GM10248 (cell line): ENCODE measurements around the gene MAN2A1.

Source experiments
- CTCF ChIA-PET: fragments of 300-600 bp; sonication (Branson Sonifier 250); formaldehyde crosslinking; extraction: SDS; loops from one replicate; lab custom pipeline; 2021; ENCODE audit warnings: antibody characterized with exemption; lab: Yijun Ruan, JAX
- POLR2A ChIA-PET: fragments of 350-650 bp; sonication (Branson Sonifier 250); formaldehyde crosslinking; extraction: SDS; loops from one replicate; lab custom pipeline; 2020; ENCODE audit warnings: antibody characterized with exemption; lab: Yijun Ruan, JAX
- DNase-seq: peaks from one replicate; pipeline ENCODE4 v3.0.0; 2012; ENCODE audit errors: extremely low spot score
- CTCF ChIP-seq: IDR thresholded peaks from 2 replicates; pipeline ENCODE4 v1.5.1; 2012; ENCODE audit warnings: mild to moderate bottlenecking, low read depth; ENCODE audit errors: extremely low read depth, missing control alignments, control extremely low read depth

MAN2A1 gene

GRCh38 chr5:109739741-109740728 is 50.3 kb downstream of the MAN2A1 start:
- DNase-seq: peak; percentile 11
- ChIA-PET CTCF (interaction anchor here (1.0 kb wide), 1 partner anchor 45 kb away, joined by 3 read pairs; no protein-coding TSS in a partner anchor), POLR2A (no interaction called here)
- TF ChIP-seq CTCF: no peak

GRCh38 chr5:109740966-109741365 is 51.2 kb downstream of the MAN2A1 start:
- no peak for DNase-seq
- CTCF ChIA-PET: interaction anchor here (1.0 to 1.5 kb wide), 4 partner anchors 11 to 75 kb away, joined by 3 to 4 read pairs (median 3); no protein-coding TSS in a partner anchor
- POLR2A ChIA-PET: no interaction called here
- no peak for TF ChIP-seq CTCF

- DNase-seq: no peak
- ChIA-PET POLR2A (no interaction called here), CTCF (interaction anchor here (1.2 to 1.5 kb wide), 3 partner anchors 11 to 75 kb away, joined by 3 to 4 read pairs (median 3); no protein-coding TSS in a partner anchor)
- TF ChIP-seq CTCF: no peak
Observed at GRCh38 chr5:109741390-109741789, 51.7 kb downstream of the MAN2A1 start.

- CTCF ChIA-PET: no interaction called here
- POLR2A ChIA-PET: no interaction called here
- DNase-seq: no peak
- TF ChIP-seq CTCF: no peak
Observed at GRCh38 chr5:109743041-109743531, 53.4 kb downstream of the MAN2A1 start.

GRCh38 chr5:109743770-109744212 is 54.1 kb downstream of the MAN2A1 start:
- ChIA-PET POLR2A (no interaction called here), CTCF (no interaction called here)
- TF ChIP-seq CTCF: no peak
- no peak for DNase-seq

- POLR2A ChIA-PET: no interaction called here
- CTCF ChIA-PET: no interaction called here
- no peak for DNase-seq
- TF ChIP-seq CTCF: no peak
Observed at GRCh38 chr5:109744261-109744660, 54.5 kb downstream of the MAN2A1 start.
